NCI-H2107 (cell line): ENCODE data around the gene MAP4.
"Not testable (repeated sequence)": the region's sequence is repeated elsewhere in the genome, so short reads cannot be mapped to it uniquely, and the experiment has no call there.

Experiments used
- DNase-seq: peaks from one replicate; lab custom pipeline; 2025; lab: John Stamatoyannopoulos, UW

Gene MAP4, protein sequence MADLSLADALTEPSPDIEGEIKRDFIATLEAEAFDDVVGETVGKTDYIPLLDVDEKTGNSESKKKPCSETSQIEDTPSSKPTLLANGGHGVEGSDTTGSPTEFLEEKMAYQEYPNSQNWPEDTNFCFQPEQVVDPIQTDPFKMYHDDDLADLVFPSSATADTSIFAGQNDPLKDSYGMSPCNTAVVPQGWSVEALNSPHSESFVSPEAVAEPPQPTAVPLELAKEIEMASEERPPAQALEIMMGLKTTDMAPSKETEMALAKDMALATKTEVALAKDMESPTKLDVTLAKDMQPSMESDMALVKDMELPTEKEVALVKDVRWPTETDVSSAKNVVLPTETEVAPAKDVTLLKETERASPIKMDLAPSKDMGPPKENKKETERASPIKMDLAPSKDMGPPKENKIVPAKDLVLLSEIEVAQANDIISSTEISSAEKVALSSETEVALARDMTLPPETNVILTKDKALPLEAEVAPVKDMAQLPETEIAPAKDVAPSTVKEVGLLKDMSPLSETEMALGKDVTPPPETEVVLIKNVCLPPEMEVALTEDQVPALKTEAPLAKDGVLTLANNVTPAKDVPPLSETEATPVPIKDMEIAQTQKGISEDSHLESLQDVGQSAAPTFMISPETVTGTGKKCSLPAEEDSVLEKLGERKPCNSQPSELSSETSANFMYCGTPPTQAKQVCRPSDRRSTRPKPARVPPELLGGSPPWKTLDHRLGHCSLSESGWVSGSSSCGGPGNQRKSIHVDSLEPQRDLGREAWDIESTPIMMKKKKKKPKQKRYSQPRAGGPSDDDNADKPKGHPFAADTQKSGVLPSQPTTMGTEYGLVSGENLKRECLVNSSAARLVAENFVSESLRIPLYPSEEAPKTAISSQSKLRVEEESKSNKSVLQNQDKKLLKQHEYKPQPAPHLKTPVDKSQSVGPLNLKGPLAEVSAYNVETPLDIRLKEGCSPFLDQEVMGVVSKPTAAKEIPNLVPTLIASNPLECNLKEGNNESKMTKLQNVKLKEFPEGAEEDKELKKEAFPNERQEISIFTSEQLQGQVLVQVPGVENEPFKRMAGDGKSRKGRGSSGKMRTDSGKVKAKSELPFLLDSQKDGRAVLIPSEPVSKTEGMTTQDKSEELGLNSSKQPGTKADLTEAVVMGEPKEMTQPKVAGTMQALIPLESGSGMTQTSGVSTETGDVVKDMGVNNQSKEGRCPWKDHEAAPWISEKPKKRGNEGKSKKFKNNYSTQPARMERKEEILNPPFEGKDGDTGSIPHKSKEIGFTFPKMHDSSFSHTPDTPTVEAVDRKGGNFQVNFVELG (N-terminal part only)

DNA sequence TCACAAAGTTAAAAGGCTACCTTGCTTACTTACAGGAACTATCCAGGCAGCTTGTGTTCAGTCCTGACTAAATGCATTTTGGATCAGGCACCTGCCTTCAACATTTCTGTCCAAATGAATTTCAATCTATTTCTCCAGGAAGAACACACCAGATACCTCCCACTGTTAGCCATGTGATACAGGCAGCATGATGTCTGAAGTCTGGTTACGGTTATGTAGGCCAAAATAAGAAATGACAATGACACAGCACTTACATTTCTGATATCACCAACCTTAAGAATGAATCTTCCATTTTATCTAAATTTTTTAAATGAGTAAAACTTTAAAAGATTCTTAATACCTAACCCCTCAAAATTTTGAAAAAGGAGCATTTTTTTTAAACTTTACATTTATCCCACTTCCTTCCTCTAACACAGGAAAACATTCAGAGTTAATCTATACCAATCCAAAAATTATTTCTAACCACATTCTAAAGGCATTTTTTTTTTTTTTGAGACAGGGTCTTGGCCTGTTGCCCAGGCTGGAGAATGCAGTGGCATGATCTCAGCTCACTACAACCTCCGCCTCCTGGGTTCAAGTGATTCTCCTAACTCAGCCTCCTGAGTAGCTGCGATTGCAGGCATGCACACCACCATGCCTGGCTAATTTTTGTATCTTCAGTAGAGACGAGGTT, at the start of gene MAP4:
MAP4 (minus strand) TSS at position 116 of the 673 bp plus-strand sequence. CDS start 17,556 bp downstream, outside the sequence.
- DNase-seq, result no peak

DNA sequence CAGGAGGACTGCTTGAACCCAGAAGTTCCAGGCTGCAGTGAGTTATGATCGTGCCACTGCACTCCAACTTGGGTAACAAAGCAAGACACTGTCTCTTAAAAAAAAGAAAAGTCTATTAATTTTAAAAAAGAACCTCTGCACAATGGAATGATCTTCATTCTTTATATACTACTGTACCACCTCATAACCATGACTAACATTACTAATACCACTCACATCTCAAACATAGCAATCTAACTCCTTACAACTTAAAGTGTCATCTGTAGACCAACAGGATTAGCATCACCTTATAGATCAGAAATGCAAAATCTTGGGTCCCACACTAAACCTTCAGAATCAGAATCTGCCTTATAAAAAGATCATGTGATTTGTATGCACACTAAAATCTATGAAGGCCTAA, 48.8 kb upstream of the MAP4 start:
- DNase-seq, result no peak

DNA sequence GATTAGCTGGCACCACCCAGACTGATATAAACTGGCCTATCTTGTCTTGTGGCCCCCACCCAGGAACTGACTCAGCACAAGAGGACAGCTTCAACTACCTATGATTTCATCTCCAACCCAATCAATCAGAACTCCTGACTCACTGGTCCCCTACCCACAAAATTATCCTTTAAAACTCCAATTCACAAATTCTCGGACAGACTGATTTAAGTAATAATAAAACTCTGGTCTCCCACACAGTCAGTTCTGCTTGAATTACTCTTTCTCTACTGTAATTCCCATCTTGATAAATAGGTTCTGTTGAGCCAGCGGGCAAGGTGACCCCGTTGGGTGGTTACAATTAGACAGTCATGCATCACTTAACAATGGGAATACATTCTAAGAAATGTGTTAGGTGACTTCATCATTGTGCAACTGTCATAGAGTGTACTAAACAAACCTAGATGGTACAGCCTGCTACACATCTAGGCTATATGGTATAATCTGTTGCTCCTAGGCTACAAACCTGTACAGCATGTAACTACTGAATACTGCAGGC, 48.1 kb upstream of the MAP4 start:
- no peak for DNase-seq

DNA sequence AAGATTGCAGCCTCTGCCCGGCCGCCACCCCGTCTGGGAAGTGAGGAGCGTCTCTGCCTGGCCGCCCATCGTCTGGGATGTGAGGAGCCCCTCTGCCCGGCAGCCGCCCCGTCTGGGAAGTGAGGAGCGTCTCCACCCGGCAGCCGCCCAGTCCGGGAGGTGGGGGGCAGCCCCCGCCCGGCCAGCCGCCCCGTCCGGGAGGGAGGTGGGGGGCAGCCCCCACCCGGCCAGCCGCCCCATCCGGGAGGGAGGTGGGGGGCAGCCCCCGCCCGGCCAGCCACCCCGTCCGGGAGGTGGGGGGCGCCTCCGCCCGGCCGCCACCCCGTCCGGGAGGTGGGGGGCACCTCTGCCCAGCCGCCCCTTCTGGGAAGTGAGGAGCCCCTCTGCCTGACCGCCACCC, 45.4 kb upstream of the MAP4 start:
- DNase-seq, result not testable (repeated sequence)

DNA sequence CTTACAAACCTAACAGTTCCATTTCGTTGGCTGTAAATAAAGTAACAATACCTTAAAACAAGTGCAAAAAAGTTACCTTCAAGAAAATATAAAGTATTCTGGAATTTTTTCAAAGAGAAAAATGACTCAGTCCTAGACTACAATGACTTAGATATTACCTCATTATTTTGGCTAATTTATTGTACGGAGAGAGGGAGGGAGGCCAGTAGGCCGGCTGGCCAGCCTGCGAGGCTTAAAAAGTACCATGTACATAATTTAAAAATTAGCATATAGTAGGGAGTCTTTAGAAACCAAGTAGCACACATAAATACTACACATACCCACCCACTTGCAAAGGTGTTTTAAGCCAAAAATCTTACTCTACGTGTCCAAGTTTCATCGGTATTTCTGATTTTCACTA, 41.9 kb upstream of the MAP4 start:
- DNase-seq, result no peak

DNA sequence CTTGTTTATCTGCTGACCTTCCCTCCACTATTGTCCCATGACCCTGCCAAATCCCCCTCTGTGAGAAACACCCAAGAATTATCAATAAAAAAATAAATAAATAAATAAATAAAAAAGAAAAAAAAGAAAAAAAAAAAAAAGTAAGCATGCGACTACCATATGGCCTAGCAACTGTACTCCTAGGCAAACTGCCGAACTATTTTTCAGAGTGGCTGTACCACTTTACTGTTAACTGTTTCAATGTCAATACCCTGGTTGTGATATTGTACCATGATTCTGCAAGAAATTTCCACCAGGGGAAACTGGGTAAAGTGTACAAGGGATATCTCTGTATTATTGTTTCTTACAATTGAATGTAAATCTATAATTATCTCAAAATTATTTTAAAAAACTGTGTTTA, 41.3 kb upstream of the MAP4 start:
- DNase-seq, result no peak

DNA sequence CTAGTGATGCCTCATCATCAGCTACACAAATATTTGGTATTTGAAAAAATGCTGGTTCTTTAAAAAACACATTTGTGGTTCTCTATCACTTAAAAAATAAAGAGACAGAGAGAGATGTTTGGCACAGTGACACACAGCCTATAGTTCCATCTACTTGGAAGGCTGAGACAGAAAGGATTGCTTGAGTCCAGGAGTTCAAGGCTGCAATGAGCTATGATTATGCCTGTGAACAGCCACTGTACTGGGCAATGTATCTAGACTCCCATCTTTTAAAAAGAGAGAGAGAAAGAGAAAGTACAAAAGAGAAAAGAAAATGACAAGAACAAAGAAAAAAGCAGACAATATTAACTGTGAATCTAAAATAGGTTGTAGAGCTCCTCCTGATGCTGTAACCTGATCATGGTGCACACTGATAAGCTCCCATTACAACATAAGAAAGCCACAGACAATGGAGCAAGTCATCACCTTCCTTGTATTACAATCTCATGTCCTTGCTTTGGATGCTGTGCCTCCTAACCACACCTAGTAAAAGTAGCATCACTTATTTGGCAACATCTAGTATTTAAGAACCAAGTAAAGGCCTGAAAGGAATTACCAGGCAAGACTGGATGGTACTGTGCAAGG, 31.7 kb upstream of the MAP4 start:
- DNase-seq, result no peak

DNA sequence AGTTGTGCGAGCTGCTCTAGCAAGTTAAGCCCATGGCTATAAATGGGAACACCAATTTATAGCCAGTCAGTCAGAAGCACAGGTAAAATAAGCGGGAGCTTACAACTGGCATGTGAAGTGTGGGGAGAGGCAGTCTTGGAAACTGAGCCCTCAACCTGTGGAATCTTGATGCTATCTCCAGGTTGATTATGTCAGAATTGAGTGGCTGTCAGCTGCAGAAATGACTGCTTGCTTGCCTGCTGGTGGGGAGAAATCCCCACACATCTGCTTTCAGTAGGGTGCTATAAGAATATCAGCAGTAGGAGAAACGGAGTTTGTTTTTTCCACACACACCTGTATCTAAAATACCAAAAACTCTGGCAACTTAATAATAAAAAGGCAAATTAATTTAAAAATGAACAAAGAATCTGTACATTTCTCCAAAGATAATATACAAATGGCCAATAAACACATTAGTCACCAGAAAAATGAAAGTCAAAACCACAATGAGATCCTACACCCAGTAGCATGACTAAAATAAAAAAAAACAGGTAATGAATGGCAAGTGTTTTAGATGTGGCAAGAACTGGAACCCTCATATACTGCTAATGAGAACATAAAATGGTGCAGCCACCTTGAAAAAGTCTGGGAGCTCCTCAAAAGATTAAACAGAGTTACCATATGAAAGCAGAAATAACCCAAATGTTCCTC, 26.0 kb upstream of the MAP4 start:
- DNase-seq, result no peak

DNA sequence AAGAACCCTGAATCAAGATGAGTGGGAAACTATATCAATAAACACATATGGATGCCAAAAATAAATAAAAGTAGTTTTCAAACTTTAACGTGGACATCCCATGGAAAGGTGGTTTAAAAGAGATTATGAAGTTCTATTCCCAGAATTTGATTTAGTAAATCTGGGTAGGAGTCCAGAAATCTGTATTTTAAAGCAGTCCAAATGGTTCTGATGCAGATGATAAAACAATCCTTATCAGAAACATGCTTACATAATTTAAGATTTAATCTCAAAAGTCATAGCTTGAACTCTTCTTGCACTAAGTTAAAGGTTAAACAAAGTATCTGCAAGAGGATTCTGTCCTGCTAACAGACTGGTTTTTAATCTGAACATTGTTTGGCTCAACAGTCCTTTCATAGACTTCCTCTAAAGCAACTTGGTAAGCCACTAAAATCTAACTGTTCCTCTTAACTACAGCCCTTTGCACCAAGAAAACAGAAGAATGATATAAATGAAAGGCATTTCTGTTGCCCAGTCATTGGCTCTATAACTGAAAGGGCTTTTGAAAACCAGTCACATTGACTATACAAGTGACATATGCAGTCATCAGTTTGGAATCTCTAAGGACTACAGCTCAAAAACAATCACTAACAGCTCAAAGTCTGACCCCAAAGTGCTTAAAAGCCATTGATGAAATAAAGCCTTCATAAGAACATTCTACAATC, 23.4 kb upstream of the MAP4 start:
- no peak for DNase-seq

DNA sequence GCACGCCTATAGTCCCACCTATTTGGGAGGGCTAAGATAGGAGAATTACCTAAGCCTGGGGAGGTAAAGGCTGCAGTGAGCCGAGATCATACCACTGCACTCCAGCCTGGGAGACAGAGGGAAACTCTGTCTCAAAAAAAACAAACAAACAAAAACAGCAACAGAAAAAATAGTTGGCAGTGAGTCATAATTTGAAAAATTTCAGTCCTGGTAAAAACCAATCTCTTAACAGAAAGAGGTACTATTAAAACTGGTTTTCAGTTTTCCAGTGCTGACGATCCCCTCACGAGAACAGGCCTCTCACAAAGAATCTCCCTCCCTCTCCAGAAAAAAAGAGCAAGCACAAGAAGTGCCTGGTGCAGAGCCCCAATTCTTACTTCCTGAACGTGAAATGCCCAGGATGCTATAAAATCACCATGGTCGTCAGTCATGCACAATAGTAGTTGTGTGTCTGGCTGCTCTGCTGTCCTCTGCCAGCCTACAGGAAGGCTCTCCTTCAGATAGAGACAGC, 22.8 kb upstream of the MAP4 start:
- DNase-seq, result no peak

DNA sequence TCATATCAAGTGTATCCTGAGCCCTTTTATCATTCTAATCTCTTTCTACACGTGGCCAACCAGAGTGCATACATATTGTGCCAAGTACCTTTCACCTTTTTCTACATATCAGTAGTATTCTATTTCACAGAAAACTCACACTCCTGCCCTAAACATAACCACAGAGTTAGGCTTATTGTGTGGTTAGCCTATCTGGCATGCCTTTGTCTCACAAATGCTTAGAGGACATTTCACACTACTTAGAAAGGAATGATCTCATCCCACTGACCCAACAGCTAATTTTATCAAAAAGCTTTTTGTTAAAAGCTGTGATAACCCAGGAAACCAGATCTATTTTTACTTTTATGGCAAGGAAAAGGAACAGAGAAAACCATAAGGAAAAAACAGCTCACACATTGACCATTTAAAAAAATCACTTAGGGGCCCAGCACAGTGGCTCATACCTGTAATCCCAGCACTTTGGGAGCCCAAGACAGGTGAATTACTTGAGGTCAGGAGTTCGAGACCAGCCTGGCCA, 17.8 kb upstream of the MAP4 start:
- no peak for DNase-seq

DNA sequence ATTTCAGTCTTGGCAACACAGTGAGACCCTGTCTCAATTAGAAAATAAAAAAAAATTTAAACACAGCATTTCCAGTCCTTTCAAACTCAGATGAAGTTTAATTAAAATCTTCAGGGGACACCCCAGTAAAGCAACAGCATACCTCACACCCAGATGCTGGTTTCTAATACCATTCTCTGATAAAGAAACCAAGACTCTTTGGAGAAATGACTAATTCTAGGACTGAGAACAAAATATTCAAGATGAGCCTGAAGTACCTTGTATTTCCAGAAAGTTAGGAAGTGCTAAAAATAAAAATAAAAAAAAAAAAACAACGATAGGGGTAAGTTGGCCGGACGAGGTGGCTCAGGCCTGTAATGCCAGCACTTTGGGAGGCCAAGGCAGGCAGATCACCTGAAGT, 14.0 kb upstream of the MAP4 start:
- DNase-seq, result no peak

DNA sequence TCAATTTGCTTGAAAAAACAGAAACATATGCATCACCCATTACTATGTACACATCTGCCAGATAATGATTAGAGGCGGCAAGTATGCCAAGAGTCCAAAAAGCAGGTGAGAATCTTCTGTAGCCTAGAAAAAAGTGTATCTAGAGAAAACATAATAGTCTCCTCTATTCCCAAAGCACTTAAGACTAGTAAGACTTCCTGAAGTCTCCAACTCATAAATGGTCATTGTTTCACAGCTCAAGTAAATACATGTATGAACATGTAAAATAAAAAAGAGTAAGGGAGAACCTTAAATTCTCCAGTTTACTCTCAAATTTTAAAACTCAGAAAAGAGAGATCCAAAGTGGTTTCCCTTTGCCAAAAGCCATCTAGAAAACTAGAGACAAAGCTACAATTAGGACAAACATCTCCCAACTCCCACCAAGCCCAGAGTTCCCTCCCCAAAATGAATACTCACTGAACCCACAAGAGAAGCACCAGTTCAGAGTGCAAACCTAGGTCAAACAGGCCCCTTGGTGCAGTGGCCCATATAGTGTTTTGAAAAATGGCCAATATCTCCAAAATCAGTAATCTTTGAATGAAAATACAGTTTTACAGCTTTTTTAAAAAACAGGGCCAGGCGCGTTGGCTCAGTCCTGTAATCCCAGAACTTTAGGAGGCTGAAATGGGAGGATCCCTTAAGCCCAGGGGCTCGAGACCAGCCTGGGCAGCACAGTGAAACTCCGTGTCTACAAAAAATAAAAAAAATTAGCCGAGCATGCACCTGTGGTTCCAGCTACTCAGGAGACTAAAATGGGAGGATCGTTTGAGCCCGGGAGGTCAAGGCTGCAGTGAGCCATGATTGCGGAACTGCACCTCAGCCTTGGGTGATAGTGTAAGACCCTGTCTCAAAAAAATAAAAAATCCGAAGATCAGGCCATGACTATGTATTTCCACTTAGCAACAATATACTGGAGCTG, 11.0 kb upstream of the MAP4 start:
- DNase-seq, result no peak

DNA sequence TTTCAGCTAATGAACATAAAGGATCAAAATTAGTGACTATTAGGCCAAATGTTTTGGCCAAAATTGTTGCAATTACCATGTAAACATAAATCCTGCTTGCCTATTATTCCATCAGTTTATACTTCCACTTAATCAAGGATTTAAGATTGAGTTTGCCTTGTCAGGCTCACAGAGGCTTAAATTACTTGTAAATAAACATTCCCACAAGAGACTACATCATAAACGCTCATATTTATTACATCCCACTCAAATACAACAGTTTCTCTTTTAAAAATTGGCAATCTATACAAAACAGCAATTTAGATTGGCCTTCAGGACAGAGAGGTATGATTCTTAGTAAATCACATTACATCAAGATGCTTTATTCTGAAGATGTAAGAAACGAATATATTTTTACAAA, 9.9 kb upstream of the MAP4 start:
- DNase-seq, result no peak

DNA sequence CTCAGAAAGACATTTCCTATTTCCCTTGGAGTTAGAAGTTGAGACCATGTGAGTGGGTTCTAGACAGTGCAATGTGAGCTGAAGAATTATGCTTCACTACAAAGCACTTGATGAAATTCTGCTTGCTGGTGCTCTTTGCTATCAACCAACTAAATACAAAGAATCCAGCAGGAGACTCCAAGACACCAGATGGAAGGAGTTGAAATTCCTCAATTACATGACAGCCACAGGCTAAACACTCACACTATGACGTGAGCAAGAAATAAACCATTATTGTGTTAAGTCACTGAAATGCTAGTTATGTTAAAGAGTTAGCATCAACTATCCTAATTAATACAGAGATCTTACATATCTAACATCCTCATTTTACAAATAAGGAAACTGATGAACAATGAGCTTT, 8.2 kb upstream of the MAP4 start:
- no peak for DNase-seq

DNA sequence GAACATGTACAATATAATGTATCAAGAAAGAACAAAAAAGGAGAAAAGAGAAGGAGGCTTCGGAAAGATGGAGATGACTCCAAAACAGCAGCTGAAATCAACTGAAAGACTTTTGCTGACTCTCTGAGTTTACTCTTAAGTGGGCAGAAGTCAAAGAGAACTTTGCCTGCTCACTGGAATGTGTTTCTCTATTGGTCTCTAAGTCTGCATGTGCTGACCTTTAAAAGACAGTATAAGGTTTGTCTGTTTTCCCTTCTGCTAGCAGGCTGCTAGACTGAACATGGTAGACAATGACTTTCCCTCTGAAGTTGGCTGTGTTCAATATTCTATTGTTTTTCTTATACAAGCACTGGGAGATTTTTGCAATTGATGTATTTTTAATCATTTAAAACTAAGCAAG, 7.2 kb upstream of the MAP4 start:
- no peak for DNase-seq

DNA sequence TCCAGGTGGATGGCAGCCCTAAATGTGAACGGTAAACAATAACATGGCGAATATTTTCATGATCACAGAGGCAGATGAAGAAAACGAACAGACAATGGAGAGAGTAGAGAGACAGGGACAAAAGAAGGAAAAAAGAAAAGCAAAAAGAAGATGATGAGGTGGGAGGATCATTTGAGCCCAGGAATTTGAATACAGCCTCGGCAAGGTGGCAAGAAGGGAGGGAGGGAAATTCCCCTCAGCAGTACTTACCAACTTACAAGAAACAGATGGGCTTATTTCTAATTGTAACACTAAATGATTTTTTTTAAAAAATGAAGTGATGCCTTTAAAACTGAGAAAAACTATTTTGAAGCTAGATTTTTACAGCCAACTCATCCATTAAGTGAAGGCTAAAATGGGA, 6.0 kb upstream of the MAP4 start:
- DNase-seq, result no peak

DNA sequence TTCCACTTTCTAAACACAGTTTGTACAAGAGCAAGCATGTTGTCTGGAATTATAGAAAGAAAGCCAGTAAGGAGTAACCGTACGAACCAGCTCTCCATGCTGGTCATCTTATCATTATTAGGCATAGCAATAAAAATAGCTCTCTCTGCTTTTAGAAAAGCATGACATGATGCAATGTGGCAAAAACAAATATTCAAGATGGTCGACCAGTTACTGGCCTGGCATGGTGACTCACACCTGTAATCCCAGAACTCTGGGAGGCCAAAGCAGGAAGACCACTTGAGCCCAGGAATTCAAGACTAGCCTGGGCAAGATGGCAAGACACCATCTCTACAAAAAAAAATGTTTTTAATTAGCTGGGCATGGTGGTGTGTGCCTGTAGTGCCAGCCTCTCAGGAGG, 2.6 kb upstream of the MAP4 start:
- no peak for DNase-seq
